Bronchial epithelial cell (primary cell): Measurements from ENCODE around the gene ANO10. TPM values are rescaled to one million over a fixed set of nuclear protein-coding genes. Genes with fewer than 3 reads are reported as not detected.
A peak's percentile ranks its signal among the peaks of the same experiment; 100 is the strongest.

Experiments
- DNase-seq: peaks from one replicate; pipeline ENCODE4 v3.0.0-alpha.2; 2010; ENCODE audit warnings: low read depth
- FAIRE-seq: peaks from 2 replicates; lab custom pipeline; 2011; peaks lifted over from hg19 to GRCh38; lab: Jason Lieb, UNC
- H3K27me3 ChIP-seq: 2 replicates; pipeline ENCODE4 v1.5.1; 2011; ENCODE audit warnings: low read length; ENCODE audit not compliant: control insufficient read depth, insufficient read depth
- H3K36me3 ChIP-seq: 2 replicates; pipeline ENCODE4 v1.5.1; 2011; ENCODE audit warnings: low read length; ENCODE audit not compliant: control insufficient read depth, insufficient read depth
- H3K4me3 ChIP-seq: 2 replicates; pipeline ENCODE4 v1.5.1; 2011; ENCODE audit warnings: mild to moderate bottlenecking, low read depth, low read length, control low read depth
- total RNA-seq: library from RNA; depleted of rRNA; stranded (reverse); fragments of >200 nt; gene quantifications from 2 replicates; pipeline ENCODE4 v1.2.1, GENCODE V29; 2014
- TF ChIP-seq, protein P1 (sequence below): IDR thresholded peaks from 2 replicates; pipeline ENCODE4 v1.5.1; 2011; ENCODE audit warnings: mild to moderate bottlenecking, moderate library complexity, low read length, control low read depth, inconsistent platforms; ENCODE audit not compliant: insufficient read depth, severe bottlenecking

ANO10 gene
- total RNA-seq, 1 donor from 2014 or later = 25.8 TPM

DNA sequence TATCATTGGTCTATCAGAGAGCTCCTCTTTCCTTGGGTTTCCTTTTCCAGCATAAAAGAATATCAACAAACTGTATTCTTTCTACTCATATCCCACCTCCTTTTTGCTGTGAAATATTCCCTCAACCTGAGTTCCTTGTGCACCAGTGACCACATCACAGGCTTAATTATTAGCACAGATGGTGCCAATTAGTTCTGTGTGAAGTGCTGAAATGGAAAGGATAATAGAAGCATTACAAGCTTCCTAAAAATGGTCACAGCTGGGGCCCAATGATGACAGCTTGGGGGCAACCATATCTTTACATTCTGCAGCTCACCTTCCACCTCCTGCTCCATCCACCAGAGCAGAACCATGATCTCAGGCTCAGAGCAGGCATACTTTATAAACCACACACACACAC is 84.6 kb downstream of the ANO10 start:
- FAIRE-seq (no peak), DNase-seq (no peak)
- no peaks in the 10 kb centered on the region for H3K27me3 ChIP-seq
- H3K36me3 ChIP-seq = no peaks in the 10 kb centered on the region
- TF ChIP-seq, protein P1, sequence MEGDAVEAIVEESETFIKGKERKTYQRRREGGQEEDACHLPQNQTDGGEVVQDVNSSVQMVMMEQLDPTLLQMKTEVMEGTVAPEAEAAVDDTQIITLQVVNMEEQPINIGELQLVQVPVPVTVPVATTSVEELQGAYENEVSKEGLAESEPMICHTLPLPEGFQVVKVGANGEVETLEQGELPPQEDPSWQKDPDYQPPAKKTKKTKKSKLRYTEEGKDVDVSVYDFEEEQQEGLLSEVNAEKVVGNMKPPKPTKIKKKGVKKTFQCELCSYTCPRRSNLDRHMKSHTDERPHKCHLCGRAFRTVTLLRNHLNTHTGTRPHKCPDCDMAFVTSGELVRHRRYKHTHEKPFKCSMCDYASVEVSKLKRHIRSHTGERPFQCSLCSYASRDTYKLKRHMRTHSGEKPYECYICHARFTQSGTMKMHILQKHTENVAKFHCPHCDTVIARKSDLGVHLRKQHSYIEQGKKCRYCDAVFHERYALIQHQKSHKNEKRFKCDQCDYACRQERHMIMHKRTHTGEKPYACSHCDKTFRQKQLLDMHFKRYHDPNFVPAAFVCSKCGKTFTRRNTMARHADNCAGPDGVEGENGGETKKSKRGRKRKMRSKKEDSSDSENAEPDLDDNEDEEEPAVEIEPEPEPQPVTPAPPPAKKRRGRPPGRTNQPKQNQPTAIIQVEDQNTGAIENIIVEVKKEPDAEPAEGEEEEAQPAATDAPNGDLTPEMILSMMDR = no peak
- H3K4me3 ChIP-seq = no peak overlapping the region

DNA sequence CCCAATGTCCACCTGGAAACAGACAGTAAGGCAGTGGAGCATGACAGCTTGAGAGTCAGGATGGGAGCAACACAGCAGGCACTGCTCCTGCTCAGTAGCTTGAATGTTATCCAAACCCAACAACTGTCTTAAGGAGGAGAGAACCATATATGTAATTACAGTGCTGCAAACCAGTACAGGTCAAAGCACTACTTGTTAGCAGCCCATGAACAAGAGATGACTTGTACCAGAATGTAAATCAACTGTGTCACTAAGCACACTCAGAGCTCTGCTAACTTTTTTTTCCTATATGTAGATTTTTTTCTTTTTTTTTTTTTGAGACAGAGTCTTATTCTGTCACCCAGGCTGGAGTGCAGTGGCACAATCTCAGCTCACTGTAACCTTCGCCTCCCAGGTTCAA is 87.1 kb downstream of the ANO10 start:
- Histone ChIP-seq H3K36me3 (no peaks in the 10 kb centered on the region), H3K4me3 (no peak overlapping the region), H3K27me3 (no peaks in the 10 kb centered on the region)
- TF ChIP-seq, protein P1 = no peak
- DNase-seq (peak; percentile 79), FAIRE-seq (peak; percentile 18)

DNA sequence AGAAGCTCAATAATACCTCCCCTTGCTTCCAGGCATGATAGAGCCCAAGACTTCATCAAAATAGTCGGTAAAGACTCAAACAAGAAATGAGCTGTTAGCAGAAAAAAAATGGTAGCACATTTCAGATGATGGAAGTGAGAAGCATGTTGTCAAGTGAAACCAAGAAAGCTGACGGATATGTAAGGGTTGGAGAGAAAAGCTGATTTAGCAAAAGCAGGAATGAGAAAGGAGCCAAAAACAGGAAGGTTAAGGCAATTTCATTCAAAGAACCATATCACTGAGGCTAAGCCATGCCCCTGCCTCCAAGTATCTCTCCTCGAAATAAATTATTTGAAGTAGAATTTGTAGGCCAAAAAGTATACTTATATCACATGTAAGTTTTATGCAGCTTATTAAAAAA is 88.8 kb downstream of the ANO10 start:
- no peak for DNase-seq
- H3K27me3 ChIP-seq = no peaks in the 10 kb centered on the region
- H3K4me3 ChIP-seq = no peak overlapping the region
- TF ChIP-seq, protein P1 = no peak
- FAIRE-seq = no peak
- H3K36me3 ChIP-seq = no peaks in the 10 kb centered on the region

DNA sequence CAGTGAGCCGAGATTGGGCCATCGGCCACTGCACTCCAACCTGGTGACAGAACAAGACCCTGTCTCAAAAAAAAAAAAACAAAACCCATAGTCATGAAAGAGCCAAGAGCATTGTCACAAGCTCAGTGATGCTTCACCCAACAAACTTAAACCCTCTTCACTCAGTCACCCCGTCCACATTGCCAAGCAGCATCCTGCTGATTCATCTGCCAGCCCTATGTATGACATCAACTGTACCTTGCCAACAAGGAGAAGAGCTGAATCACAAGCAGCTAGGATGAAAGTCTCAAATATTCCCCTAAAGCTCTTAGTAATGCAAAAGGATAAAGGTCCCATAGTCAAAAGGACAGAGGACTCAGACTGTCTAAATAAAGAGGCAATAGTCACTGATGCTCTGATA is 90.0 kb downstream of the ANO10 start:
- no peaks in the 10 kb centered on the region for H3K27me3 ChIP-seq
- no peak overlapping the region for H3K4me3 ChIP-seq
- TF ChIP-seq, protein P1 = no peak
- FAIRE-seq (peak; percentile 50), DNase-seq (peak; percentile 87)
- no peaks in the 10 kb centered on the region for H3K36me3 ChIP-seq

DNA sequence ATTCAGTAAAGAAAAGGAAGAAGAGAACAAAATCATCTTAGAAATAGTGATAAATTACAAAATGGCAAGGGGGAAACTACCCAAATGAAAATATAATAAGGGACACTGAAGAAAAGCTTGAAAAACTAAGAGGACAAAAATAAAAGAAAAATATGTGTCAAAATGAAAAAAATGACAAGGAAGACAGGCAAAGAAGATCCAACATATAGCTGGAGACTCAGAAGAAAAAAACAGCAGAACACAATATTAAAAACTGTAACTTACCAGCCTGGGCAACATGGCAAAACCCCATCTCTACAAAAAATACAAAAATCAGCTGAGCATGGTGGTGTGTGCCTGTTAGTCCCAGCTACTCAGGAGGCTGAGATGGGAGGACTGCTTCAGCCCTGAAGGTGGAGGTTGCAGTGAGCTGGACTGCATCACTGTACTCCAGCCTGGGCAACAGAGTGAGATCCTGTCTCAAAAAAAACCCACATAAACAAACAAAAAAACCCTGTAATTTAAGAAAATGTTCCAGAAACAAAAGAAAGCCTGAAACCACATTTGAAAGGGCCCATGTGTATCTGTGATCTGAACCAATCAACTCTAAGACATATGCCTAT is 93.2 kb downstream of the ANO10 start:
- H3K27me3 ChIP-seq = no peaks in the 10 kb centered on the region
- no peaks in the 10 kb centered on the region for H3K36me3 ChIP-seq
- H3K4me3 ChIP-seq = no peak overlapping the region
- DNase-seq (no peak), FAIRE-seq (no peak)
- TF ChIP-seq, protein P1 = no peak

DNA sequence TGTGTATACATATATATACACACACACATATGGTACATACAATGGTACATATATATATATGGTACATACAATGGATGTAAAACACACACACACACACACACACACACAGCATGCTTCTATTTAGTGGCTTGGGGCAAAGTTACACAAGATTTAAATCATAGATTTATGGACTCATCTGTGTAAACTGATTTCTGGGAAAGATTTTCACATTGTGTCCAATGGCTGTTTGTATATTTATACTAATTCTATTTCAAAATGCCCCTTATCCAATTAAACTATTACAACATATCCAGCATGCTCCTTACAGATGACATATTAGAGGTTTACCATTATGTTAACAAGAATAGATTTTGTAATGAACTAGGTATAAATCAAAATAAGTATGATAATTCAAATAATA is 94.9 kb downstream of the ANO10 start:
- Histone ChIP-seq H3K4me3 (no peak overlapping the region), H3K27me3 (no peaks in the 10 kb centered on the region), H3K36me3 (no peaks in the 10 kb centered on the region)
- DNase-seq (no peak), FAIRE-seq (no peak)
- TF ChIP-seq, protein P1 = no peak
